ENCODE data around the gene WAC. TPM values are rescaled to one million over a fixed set of nuclear protein-coding genes. Genes with fewer than 3 reads are reported as not detected.
"Not testable (repeated sequence)": the region's sequence is repeated elsewhere in the genome, so short reads cannot be mapped to it uniquely, and the experiment has no call there.

Gene WAC, protein sequence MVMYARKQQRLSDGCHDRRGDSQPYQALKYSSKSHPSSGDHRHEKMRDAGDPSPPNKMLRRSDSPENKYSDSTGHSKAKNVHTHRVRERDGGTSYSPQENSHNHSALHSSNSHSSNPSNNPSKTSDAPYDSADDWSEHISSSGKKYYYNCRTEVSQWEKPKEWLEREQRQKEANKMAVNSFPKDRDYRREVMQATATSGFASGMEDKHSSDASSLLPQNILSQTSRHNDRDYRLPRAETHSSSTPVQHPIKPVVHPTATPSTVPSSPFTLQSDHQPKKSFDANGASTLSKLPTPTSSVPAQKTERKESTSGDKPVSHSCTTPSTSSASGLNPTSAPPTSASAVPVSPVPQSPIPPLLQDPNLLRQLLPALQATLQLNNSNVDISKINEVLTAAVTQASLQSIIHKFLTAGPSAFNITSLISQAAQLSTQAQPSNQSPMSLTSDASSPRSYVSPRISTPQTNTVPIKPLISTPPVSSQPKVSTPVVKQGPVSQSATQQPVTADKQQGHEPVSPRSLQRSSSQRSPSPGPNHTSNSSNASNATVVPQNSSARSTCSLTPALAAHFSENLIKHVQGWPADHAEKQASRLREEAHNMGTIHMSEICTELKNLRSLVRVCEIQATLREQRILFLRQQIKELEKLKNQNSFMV
- 110 and 115 TPM in 2 replicates for total RNA-seq (ENCODE audit: low replicate concordance)
- long read RNA-seq, full-length matches to known transcripts = 9 of 68 reads
- long read RNA-seq, partial matches to known transcripts = 33 of 68 reads
- long read RNA-seq, other reads (novel, unspliced or antisense) = 26 of 68 reads

DNA sequence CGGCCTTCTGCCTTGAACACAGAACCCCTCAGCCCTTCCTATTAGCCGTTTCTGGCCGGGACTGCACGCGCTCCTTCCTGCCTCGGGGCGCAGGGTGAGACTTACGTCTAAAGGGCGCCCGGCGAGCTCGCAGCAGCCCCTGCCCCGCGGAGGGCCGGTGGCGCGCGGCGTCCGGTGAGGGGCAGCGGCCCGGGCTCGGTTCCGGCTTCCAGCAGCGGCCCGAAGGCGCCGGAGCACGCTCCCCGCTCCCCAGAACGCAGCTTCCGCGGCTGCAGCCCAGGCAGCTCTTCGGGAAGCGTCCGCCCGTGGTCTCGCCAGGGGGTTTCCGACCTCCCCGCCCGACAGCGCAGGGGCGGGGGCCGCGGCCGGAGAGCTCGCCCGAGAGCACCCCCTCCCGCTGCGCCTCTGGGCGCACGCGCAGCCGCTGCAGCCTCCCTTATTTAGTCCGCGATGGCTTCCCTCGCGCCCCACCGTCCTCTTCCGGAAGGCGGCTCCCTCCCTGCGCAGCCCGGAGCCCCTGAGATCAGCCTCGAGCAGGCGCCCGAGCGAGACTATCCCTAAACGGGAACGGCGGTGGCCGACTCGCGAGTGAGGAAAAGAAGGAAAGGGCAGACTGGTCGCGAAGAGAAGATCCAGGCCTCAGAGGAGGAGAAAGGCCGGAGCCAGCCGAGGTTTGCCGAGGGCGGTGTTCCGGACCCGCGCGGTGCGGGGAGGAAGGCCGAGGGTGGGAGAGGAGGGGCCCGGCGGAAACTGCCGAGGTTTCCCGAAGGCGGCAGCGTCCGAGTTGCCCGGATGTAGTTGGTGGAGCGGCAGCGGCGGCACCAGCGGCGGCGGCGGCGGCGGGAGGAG is at the start of gene WAC:
WAC (plus strand) TSS at position 782 of the 849 bp plus-strand sequence. CDS start 462 bp downstream, outside the sequence.
- TF ChIP-seq, protein P1, sequence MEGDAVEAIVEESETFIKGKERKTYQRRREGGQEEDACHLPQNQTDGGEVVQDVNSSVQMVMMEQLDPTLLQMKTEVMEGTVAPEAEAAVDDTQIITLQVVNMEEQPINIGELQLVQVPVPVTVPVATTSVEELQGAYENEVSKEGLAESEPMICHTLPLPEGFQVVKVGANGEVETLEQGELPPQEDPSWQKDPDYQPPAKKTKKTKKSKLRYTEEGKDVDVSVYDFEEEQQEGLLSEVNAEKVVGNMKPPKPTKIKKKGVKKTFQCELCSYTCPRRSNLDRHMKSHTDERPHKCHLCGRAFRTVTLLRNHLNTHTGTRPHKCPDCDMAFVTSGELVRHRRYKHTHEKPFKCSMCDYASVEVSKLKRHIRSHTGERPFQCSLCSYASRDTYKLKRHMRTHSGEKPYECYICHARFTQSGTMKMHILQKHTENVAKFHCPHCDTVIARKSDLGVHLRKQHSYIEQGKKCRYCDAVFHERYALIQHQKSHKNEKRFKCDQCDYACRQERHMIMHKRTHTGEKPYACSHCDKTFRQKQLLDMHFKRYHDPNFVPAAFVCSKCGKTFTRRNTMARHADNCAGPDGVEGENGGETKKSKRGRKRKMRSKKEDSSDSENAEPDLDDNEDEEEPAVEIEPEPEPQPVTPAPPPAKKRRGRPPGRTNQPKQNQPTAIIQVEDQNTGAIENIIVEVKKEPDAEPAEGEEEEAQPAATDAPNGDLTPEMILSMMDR (conservative IDR thresholded peaks at IDR 0.05) = peak; percentile 40
- Mint-ChIP-seq H3K4me3 (peak within 1 kb of the TSS; percentile 99), H3K4me1 (ENCODE audit: unreplicated experiment) (peaks cover 32% of the 10 kb centered on the region), H3K36me3 (peaks cover 40% of the 10 kb centered on the region), H3K27ac (peak within 1 kb of the TSS; percentile 99), H3K9me3 (no peaks in the 10 kb centered on the region), H3K27me3 (no peaks in the 10 kb centered on the region)
- DNase-seq (ENCODE audit: extremely low spot score, unreplicated experiment) = peak; percentile 98

DNA sequence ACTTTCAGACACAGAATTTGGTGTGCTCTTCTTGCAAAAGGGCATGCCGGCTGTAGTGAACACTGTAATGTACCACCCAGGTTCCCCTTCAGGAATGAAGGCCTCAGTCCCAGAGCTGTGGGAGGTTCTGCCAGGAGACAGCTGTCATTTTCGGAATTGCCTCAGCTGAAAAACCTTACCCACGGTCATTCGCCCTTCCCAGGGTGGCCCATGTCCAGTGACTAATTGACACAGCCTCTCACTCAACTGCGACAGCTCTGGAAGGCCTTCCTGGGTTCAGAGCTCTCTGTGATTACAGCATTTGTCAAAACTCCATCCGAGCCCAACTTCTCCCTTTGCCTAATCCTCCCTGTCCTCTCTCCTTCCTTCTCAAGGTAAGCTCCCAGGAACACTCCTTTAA is 43.7 kb upstream of the WAC start:
- H3K27ac Mint-ChIP-seq = no peak overlapping the region
- peaks cover 4% of the 10 kb centered on the region for H3K9me3 Mint-ChIP-seq
- no peaks in the 10 kb centered on the region for H3K27me3 Mint-ChIP-seq
- H3K4me3 Mint-ChIP-seq = no peak overlapping the region
- TF ChIP-seq, protein P1 (conservative IDR thresholded peaks at IDR 0.05) = no peak
- no peaks in the 10 kb centered on the region for H3K36me3 Mint-ChIP-seq
- no peak for DNase-seq (ENCODE audit: extremely low spot score, unreplicated experiment)
- no peaks in the 10 kb centered on the region for H3K4me1 Mint-ChIP-seq (ENCODE audit: unreplicated experiment)

DNA sequence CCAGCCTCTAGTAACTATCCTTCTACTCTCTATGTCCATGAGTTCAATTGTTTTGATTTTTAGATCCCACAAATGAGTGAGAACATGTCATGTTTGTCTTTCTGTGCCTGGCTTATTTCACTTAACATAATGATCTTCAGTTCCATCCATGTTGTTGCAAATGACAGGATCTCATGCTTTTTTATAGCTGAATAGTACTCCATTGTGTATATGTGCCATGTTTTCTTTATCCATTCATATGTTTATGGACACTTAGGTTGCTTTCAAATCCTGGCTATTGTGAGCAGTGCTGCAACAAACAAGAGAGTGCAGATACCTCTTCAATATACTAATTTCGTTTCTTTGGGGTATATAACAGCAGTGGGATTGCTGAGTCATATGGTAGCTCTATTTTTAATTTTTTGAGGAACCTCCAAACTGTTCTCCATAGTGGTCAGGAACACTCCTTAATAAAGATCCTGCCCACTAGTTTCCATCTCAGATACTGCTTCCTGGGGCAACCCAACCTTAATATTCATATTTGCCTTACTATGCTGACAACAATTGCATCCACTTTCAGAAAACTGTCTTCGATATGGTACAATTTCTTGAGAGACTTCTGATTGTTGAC is 42.6 kb upstream of the WAC start:
- H3K36me3 Mint-ChIP-seq; H3K4me1 Mint-ChIP-seq (ENCODE audit: unreplicated experiment); H3K27me3 Mint-ChIP-seq; DNase-seq (ENCODE audit: extremely low spot score, unreplicated experiment); H3K4me3 Mint-ChIP-seq; H3K9me3 Mint-ChIP-seq; H3K27ac Mint-ChIP-seq: not testable (repeated sequence)

DNA sequence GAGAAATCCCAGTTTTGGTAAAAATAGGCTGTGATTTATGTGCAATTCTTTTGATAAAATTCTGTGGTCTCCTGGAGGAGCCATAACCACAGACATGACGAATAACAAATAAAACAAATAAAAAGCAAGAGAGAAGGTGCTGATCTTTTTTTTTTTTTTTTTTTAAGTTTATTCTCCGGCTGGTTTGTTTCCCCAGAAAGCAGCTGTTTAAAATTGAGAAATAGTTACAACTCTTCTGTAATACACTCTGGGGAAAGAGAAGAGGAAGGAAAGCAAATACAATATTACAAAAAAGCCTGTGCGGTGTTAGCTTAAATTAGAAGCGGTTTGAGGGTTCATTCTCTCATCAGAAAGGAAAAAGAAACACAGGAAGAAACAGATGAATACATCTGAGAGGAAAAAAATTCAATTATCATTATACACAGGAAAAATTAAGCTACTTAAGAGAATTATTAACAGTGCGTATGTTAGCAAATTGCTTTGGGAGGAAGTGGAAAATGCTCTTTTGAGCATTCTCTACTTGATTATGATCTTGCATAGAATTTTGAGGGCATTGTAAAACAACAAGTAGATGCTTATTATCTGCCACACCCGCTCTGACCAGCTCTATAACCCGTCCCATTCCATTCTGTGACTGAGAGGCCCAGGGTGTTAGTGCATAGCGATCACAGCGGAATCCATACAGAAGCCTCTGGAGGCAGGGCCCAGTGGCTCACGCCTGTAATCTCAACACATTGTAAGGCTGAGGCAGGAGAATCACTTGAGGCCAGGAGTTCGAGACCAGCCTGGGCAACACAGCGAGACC is 40.6 kb upstream of the WAC start:
- Mint-ChIP-seq H3K9me3 (peaks cover 4% of the 10 kb centered on the region), H3K27ac (peak overlapping the region; percentile 54), H3K4me1 (ENCODE audit: unreplicated experiment) (peaks cover 5% of the 10 kb centered on the region), H3K4me3 (no peak overlapping the region), H3K27me3 (no peaks in the 10 kb centered on the region), H3K36me3 (no peaks in the 10 kb centered on the region)
- DNase-seq (ENCODE audit: extremely low spot score, unreplicated experiment) = no peak
- TF ChIP-seq, protein P1 (conservative IDR thresholded peaks at IDR 0.05) = no peak

DNA sequence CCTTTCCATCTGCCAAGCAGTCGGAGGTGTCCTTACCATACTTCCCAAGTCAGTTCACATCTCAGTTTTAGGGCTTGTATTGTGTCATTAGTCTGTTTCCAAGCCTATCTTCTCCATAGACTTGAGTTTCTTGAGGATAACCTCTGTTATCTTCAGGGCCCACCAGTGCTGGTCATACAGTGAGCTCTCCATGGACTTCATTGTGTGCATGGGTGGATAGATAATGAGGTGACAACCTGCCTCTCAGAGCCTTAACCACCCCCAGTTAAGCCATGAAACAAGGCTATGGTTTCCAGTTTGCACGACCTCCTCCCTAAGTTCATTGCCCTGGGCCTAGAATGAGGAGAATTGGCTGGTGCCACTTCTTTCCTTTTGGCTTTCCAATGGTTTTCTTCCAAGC is 38.5 kb upstream of the WAC start:
- H3K27ac Mint-ChIP-seq = no peak overlapping the region
- DNase-seq (ENCODE audit: extremely low spot score, unreplicated experiment) = no peak
- H3K36me3 Mint-ChIP-seq = no peaks in the 10 kb centered on the region
- H3K4me3 Mint-ChIP-seq = no peak overlapping the region
- TF ChIP-seq, protein P1 (conservative IDR thresholded peaks at IDR 0.05) = no peak
- peaks cover 5% of the 10 kb centered on the region for H3K4me1 Mint-ChIP-seq (ENCODE audit: unreplicated experiment)
- no peaks in the 10 kb centered on the region for H3K27me3 Mint-ChIP-seq
- H3K9me3 Mint-ChIP-seq = peaks cover 4% of the 10 kb centered on the region

Measured in type B pancreatic cell (in vitro differentiated cells).